Endothelial cell of umbilical vein (primary cell): ENCODE measurements around the gene ANKRD12. TPM values are rescaled to one million over a fixed set of nuclear protein-coding genes. Genes with fewer than 3 reads are reported as not detected.

Experiments
- BruUV-seq: library from RNA; stranded (reverse); fragments of 400-500 nt; replicated peaks from 2 replicates; lab custom pipeline; 2021; lab: Mats Ljungman, UMichigan
- CTCF ChIA-PET: fragments of 300-600, 350-600 bp; sonication (Branson Sonifier 250); formaldehyde crosslinking; loops from one replicate; lab custom pipeline; 2021; ENCODE audit warnings: antibody characterized with exemption, inconsistent platforms; lab: Charles Lee
- POLR2A ChIA-PET: fragments of 300-600, 350-600 bp; sonication (Branson Sonifier 250); formaldehyde crosslinking; loops from one replicate; lab custom pipeline; 2021; ENCODE audit warnings: antibody characterized with exemption, inconsistent platforms; lab: Charles Lee
- DNase-seq: peaks from one replicate; pipeline ENCODE4 v3.0.0-alpha.2; 2011; ENCODE audit warnings: low read depth, low spot score
- FAIRE-seq: peaks from 2 replicates; lab custom pipeline; 2011; peaks lifted over from hg19 to GRCh38; lab: Jason Lieb, UNC
- H2AFZ ChIP-seq: 2 replicates; pipeline ENCODE4 v1.6.0; 2012; ENCODE audit warnings: low read depth, low read length, control low read depth, inconsistent platforms
- H3K27ac ChIP-seq: 2 replicates; pipeline ENCODE4 v1.5.1; 2011; ENCODE audit warnings: low read depth, mild to moderate bottlenecking, control low read depth, low read length, moderate library complexity; ENCODE audit not compliant: insufficient read depth
- H3K27me3 ChIP-seq, 2 experiments: 2 replicates each; pipeline versions ENCODE4 v1.6.0 to v1.6.1; 2011; ENCODE audit warnings: low read length in 2 of 2, mixed read lengths in 1 of 2; ENCODE audit not compliant: control insufficient read depth in 2 of 2, insufficient read depth in 2 of 2
- H3K36me3 ChIP-seq, 2 experiments: 2 replicates in 1 of 2; 3 replicates in 1 of 2; pipeline ENCODE4 v1.5.1; 2011; ENCODE audit warnings: low read length in 2 of 2, mild to moderate bottlenecking in 1 of 2, moderate library complexity in 1 of 2; ENCODE audit not compliant: control insufficient read depth in 2 of 2, insufficient read depth in 2 of 2; ENCODE audit errors: extremely low read depth in 1 of 2
- H3K4me1 ChIP-seq: 3 replicates; pipeline ENCODE4 v1.5.1; 2011; ENCODE audit warnings: mild to moderate bottlenecking, low read length; ENCODE audit not compliant: control insufficient read depth, insufficient read depth; ENCODE audit errors: extremely low read depth
- H3K4me2 ChIP-seq: 2 replicates; pipeline ENCODE4 v1.6.1; 2011; ENCODE audit warnings: low read length, control low read depth, mixed read lengths; ENCODE audit not compliant: insufficient read depth
- H3K4me3 ChIP-seq, 3 experiments: fragments of 200-600 bp in 1 of 3; sonication (generic), shearing (Covaris generic) in 1 of 3; replicated peaks in 1 of 3; 2 replicates each; pipeline ENCODE4 v1.5.1; 2011 to 2016; ENCODE audit warnings: control low read depth in 3 of 3, low read length in 3 of 3, mild to moderate bottlenecking in 2 of 3, inconsistent platforms in 1 of 3, low read depth in 1 of 3, moderate library complexity in 1 of 3; ENCODE audit not compliant: insufficient read depth in 1 of 3
- H3K79me2 ChIP-seq: 2 replicates; pipeline ENCODE4 v1.6.0; 2012; ENCODE audit warnings: low read length, inconsistent platforms; ENCODE audit not compliant: control insufficient read depth, insufficient read depth
- H3K9ac ChIP-seq: replicated peaks from 2 replicates; pipeline ENCODE3; 2011; ENCODE audit warnings: low read length, control low read depth; ENCODE audit not compliant: insufficient read depth; ENCODE audit errors: extremely low read depth
- H3K9me1 ChIP-seq: replicated peaks from 3 replicates; pipeline ENCODE4 v1.6.0; 2011; ENCODE audit warnings: mild to moderate bottlenecking, low read length; ENCODE audit not compliant: control insufficient read depth, insufficient read depth; ENCODE audit errors: extremely low read depth
- H3K9me3 ChIP-seq: replicated peaks from 2 replicates; pipeline ENCODE4 v1.5.1; 2012; ENCODE audit warnings: low read length, inconsistent platforms; ENCODE audit not compliant: control insufficient read depth, insufficient read depth
- H4K20me1 ChIP-seq: replicated peaks from 2 replicates; pipeline ENCODE3; 2011; ENCODE audit warnings: mild to moderate bottlenecking, low read length; ENCODE audit not compliant: control insufficient read depth, insufficient read depth; ENCODE audit errors: extremely low read depth
- CTCF ChIP-seq, 2 donors: IDR thresholded peaks; 1 replicate in 1 of 2; 2 replicates in 1 of 2; pipeline ENCODE4 v1.5.1; 2011; ENCODE audit warnings: low read length in 2 of 2, mild to moderate bottlenecking in 2 of 2, moderate library complexity in 2 of 2, control low read depth in 1 of 2, inconsistent platforms in 1 of 2, low read depth in 1 of 2; ENCODE audit not compliant: insufficient read depth in 1 of 2; ENCODE audit errors: extremely low read depth in 1 of 2
- EZH2 ChIP-seq: IDR thresholded peaks from 2 replicates; pipeline ENCODE4 v1.6.1; 2012; ENCODE audit warnings: borderline replicate concordance, low read depth, mild to moderate bottlenecking, moderate library complexity, low read length, inconsistent platforms; ENCODE audit not compliant: severe bottlenecking
- FOS ChIP-seq: IDR thresholded peaks from 2 replicates; pipeline ENCODE4 v1.6.1; 2011; ENCODE audit warnings: mild to moderate bottlenecking, low read length, moderate library complexity, borderline replicate concordance; ENCODE audit not compliant: insufficient read depth
- GATA2 ChIP-seq: IDR thresholded peaks from 2 replicates; pipeline ENCODE4 v1.7.0; 2011; ENCODE audit warnings: low read depth, mild to moderate bottlenecking, moderate library complexity, mixed read lengths, low read length; ENCODE audit not compliant: insufficient read length, insufficient read depth
- JUN ChIP-seq: IDR thresholded peaks from 2 replicates; pipeline ENCODE4 v1.6.1; 2011; ENCODE audit warnings: borderline replicate concordance, low read depth; ENCODE audit not compliant: insufficient read length, insufficient read depth
- MAX ChIP-seq: IDR thresholded peaks from 2 replicates; pipeline ENCODE4 v1.6.1; 2011; ENCODE audit not compliant: insufficient read depth, insufficient read length
- MYC ChIP-seq: IDR thresholded peaks from one replicate; pipeline ENCODE4 v1.6.1; 2011; ENCODE audit warnings: mild to moderate bottlenecking, low read depth, low read length
- POLR2A ChIP-seq: IDR thresholded peaks from 2 replicates; pipeline ENCODE4 v1.6.1; 2012; ENCODE audit warnings: low read depth, mild to moderate bottlenecking, control low read depth, low read length
- POLR2AphosphoS5 ChIP-seq: IDR thresholded peaks from 2 replicates; pipeline ENCODE4 v1.6.1; 2012; ENCODE audit warnings: low read depth, mild to moderate bottlenecking, control low read depth, low read length, moderate library complexity; ENCODE audit not compliant: insufficient read depth
- dilution Hi-C: fragments of 300-500 bp; cut with MboI; formaldehyde crosslinking; loops from one replicate; pipeline ENCODE4 v1.15.0; 2019; ENCODE audit warnings: low sequenced_read_pairs; ENCODE audit not compliant: extremely low pct_ligation_motif_present
- intact Hi-C: fragments of 100-400 bp; cut with micrococcal nuclease; formaldehyde crosslinking; loops from one replicate; pipeline ENCODE4 v1.10.0; 2022
- polyA plus RNA-seq, 4 experiments: library from polyadenylated mRNA; depleted of rRNA in 3 of 4; stranded (reverse) in 3 of 4; unstranded in 1 of 4; fragments of >200 nt; gene quantifications; 2 replicates each; pipeline versions ENCODE4 v1.2.1 to v1.2.3, GENCODE V29; 2011 to 2012; ENCODE audit warnings: missing spikeins in 1 of 4
- total RNA-seq: library from RNA; stranded (reverse); gene quantifications from 2 replicates; pipeline ENCODE4 v1.2.3, GENCODE V29; 2021

ANKRD12 gene
- total and polyA plus RNA-seq, 2 donors (not counting 3 experiments of a cell fraction or from before 2014, with no cell fraction given): 1.5 to 25.4 TPM

GRCh38 chr18:9156604-9157249 lies 20.1 kb downstream of the ANKRD12 start:
- dilution Hi-C loops (no loop called here), intact Hi-C loops (no loop called here)
- no peak overlapping the region for H3K4me3 ChIP-seq
- H3K27me3 ChIP-seq: no peaks in the 10 kb centered on the region
- peaks cover 2% of the 10 kb centered on the region for H3K4me1 ChIP-seq
- ChIA-PET POLR2A (no interaction called here), CTCF (no interaction called here)
- H3K4me2 ChIP-seq: no peak overlapping the region
- H3K79me2 ChIP-seq: peaks cover 81% of the 10 kb centered on the region
- FAIRE-seq (no peak), DNase-seq (no peak)
- no peaks in the 10 kb centered on the region for H3K9me3 ChIP-seq
- H3K36me3 ChIP-seq: no peaks in the 10 kb centered on the region
- H3K27ac ChIP-seq: no peak overlapping the region
- H3K9ac ChIP-seq: no peak overlapping the region
- H3K9me1 ChIP-seq: peaks cover 3% of the 10 kb centered on the region
- no peak overlapping the region for H2AFZ ChIP-seq
- peaks cover 2% of the 10 kb centered on the region for H4K20me1 ChIP-seq
- TF ChIP-seq FOS (no peak), MYC (no peak), MAX (no peak), JUN (no peak), POLR2A (no peak), POLR2AphosphoS5 (no peak), CTCF (IDR thresholded peaks at IDR 0.05; ENCODE audit: extremely low read depth in 1 of 2, insufficient read depth in 1 of 2, low read depth in 1 of 2, low read length in 2 of 2) (no peak), EZH2 (no peak), GATA2 (no peak)
- BruUV-seq: no TSS peak
